Liver (tissue), 9 donors: ENCODE measurements around the gene MED15. TPM values are rescaled to one million over a fixed set of nuclear protein-coding genes. Genes with fewer than 3 reads are reported as not detected.

Experiments
- DNase-seq: peaks from one replicate; pipeline ENCODE4 v3.0.0-alpha.2; 2017; ENCODE audit warnings: low spot score
- H3K27ac ChIP-seq, 2 donors: one replicate each; pipeline ENCODE4 v1.7.0; 2013; ENCODE audit warnings: inconsistent platforms in 2 of 2, low read length in 2 of 2, control low read depth in 1 of 2, low read depth in 1 of 2, mild to moderate bottlenecking in 1 of 2
- H3K27me3 ChIP-seq, 4 donors: one replicate each; pipeline versions ENCODE4 v1.6.1 to v1.7.0; 2013; ENCODE audit warnings: low read length in 3 of 4, inconsistent platforms in 1 of 4, mild to moderate bottlenecking in 1 of 4, moderate library complexity in 1 of 4; ENCODE audit not compliant: control insufficient read depth in 4 of 4, insufficient read depth in 4 of 4
- H3K36me3 ChIP-seq, 4 donors: one replicate each; pipeline versions ENCODE4 v1.6.1 to v1.7.0; 2013; ENCODE audit warnings: low read length in 3 of 4, mild to moderate bottlenecking in 3 of 4, low read depth in 1 of 4, moderate library complexity in 1 of 4; ENCODE audit not compliant: control insufficient read depth in 4 of 4, insufficient read depth in 3 of 4
- H3K4me1 ChIP-seq, 4 donors: one replicate each; pipeline versions ENCODE4 v1.6.1 to v1.7.0; 2013; ENCODE audit warnings: low read length in 3 of 4, mild to moderate bottlenecking in 3 of 4, moderate library complexity in 1 of 4; ENCODE audit not compliant: control insufficient read depth in 4 of 4, insufficient read depth in 4 of 4
- H3K4me3 ChIP-seq, 3 donors: one replicate each; pipeline versions ENCODE4 v1.6.1 to v1.7.0; 2013; ENCODE audit warnings: low read length in 3 of 3, control low read depth in 1 of 3, low read depth in 1 of 3, mild to moderate bottlenecking in 1 of 3
- H3K9ac ChIP-seq, 2 donors: one replicate each; pipeline ENCODE4 v1.7.0; 2013; ENCODE audit warnings: low read length in 2 of 2, mild to moderate bottlenecking in 2 of 2, moderate library complexity in 2 of 2, control low read depth in 1 of 2, low read depth in 1 of 2
- H3K9me3 ChIP-seq, 4 donors: one replicate each; pipeline versions ENCODE4 v1.6.1 to v1.7.0; 2013; ENCODE audit warnings: low read length in 3 of 4; ENCODE audit not compliant: control insufficient read depth in 4 of 4
- ATF3 ChIP-seq: IDR thresholded peaks from 2 replicates; pipeline ENCODE4 v1.6.1; 2016; ENCODE audit warnings: antibody characterized with exemption
- CTCF ChIP-seq: fragments of 150-350 bp; IDR thresholded peaks from 2 replicates; pipeline ENCODE4 v1.5.1; 2017; ENCODE audit warnings: improper control_type of control experiment, low read depth, low read length; ENCODE audit not compliant: missing input control
- EGR1 ChIP-seq, 2 donors: IDR thresholded peaks; 2 replicates each; pipeline ENCODE4 v1.6.1; 2016 to 2018; ENCODE audit warnings: antibody characterized with exemption in 2 of 2, low read depth in 2 of 2
- FOXA1 ChIP-seq: IDR thresholded peaks from 2 replicates; pipeline ENCODE4 v1.6.1; 2016; ENCODE audit warnings: antibody characterized with exemption
- FOXA2 ChIP-seq: IDR thresholded peaks from 2 replicates; pipeline ENCODE4 v1.6.1; 2016; ENCODE audit warnings: antibody characterized with exemption
- GABPA ChIP-seq, 2 donors: IDR thresholded peaks in 1 of 2; conservative IDR thresholded peaks in 1 of 2; 2 replicates each; pipeline ENCODE4 v1.6.1; 2016; ENCODE audit warnings: antibody characterized with exemption in 2 of 2, mild to moderate bottlenecking in 1 of 2, moderate library complexity in 1 of 2
- HNF4A ChIP-seq, 2 donors: conservative IDR thresholded peaks; 2 replicates each; pipeline ENCODE4 v1.6.1; 2016; ENCODE audit warnings: antibody characterized with exemption in 2 of 2, mild to moderate bottlenecking in 2 of 2
- HNF4G ChIP-seq: IDR thresholded peaks from 2 replicates; pipeline ENCODE4 v1.6.1; 2016; ENCODE audit warnings: antibody characterized with exemption
- MAX ChIP-seq: IDR thresholded peaks from 2 replicates; pipeline ENCODE4 v1.6.1; 2016; ENCODE audit warnings: antibody characterized with exemption
- NR2F2 ChIP-seq: IDR thresholded peaks from 2 replicates; pipeline ENCODE4 v1.6.1; 2016; ENCODE audit warnings: antibody characterized with exemption
- RAD21 ChIP-seq, 2 donors: IDR thresholded peaks; 2 replicates each; pipeline ENCODE4 v1.6.1; 2016; ENCODE audit warnings: antibody characterized with exemption in 2 of 2, mild to moderate bottlenecking in 2 of 2
- REST ChIP-seq: IDR thresholded peaks from 2 replicates; pipeline ENCODE4 v1.6.1; 2016; ENCODE audit warnings: antibody characterized with exemption, mild to moderate bottlenecking
- RXRA ChIP-seq, 2 donors: IDR thresholded peaks; 2 replicates each; pipeline ENCODE4 v1.6.1; 2017 to 2018; ENCODE audit warnings: antibody characterized with exemption in 2 of 2, mild to moderate bottlenecking in 1 of 2
- SP1 ChIP-seq: IDR thresholded peaks from 2 replicates; pipeline ENCODE4 v1.6.1; 2018; ENCODE audit warnings: antibody characterized with exemption, mild to moderate bottlenecking
- TAF1 ChIP-seq: conservative IDR thresholded peaks from 2 replicates; pipeline ENCODE4 v1.6.1; 2016; ENCODE audit warnings: antibody characterized with exemption, mild to moderate bottlenecking
- YY1 ChIP-seq: IDR thresholded peaks from 2 replicates; pipeline ENCODE4 v1.6.1; 2016; ENCODE audit warnings: antibody characterized with exemption, mild to moderate bottlenecking
- ZBTB33 ChIP-seq: IDR thresholded peaks from 2 replicates; pipeline ENCODE4 v1.6.1; 2016; ENCODE audit warnings: antibody characterized with exemption
- WGBS: extraction: QIAGEN DNeasy Blood & Tissue Kit; methylation state at CpG from one replicate; pipeline ENCODE4 v1.1.7; 2013; 5-methylcytosine and 5-hydroxymethylcytosine counted together
- polyA plus RNA-seq, 2 donors: library from polyadenylated mRNA; stranded (reverse) in 1 of 2; unstranded in 1 of 2; fragments of 200-250 nt in 1 of 2; fragments of >200 nt in 1 of 2; fragmentation: Nextera tagmentation in 1 of 2; extraction: Ambion mirVana in 1 of 2; gene quantifications; one replicate each; pipeline versions ENCODE4 v1.2.1 to v1.2.3, GENCODE V29; 2013 to 2015
- total RNA-seq, 2 donors: library from RNA; depleted of rRNA; stranded (reverse); fragments of >200 nt; gene quantifications; one replicate each; pipeline ENCODE4 v1.2.3, GENCODE V29; 2014
- donor health status: healthy.
- donor health status: healthy.
- donor health status: healthy.
- donor health status: healthy.
- donor health status: healthy.

Gene MED15
- total and polyA plus RNA-seq, 4 donors, result 9.7 to 28.0 (median 16.2) TPM

GRCh38 chr22:20628081-20628939 is 120.9 kb downstream of the MED15 start:
- no peak for TF ChIP-seq GABPA (IDR thresholded peaks at IDR 0.05 in 1 of 2, conservative IDR thresholded peaks at IDR 0.05 in 1 of 2)
- no peak for TF ChIP-seq SP1
- no peak for TF ChIP-seq ATF3
- no peak for TF ChIP-seq NR2F2
- Histone ChIP-seq H3K4me3 (no peak overlapping the region), H3K27me3 (no peaks in the 10 kb centered on the region), H3K27ac (no peak overlapping the region), H3K4me1 (peaks cover 0 to 2% (median 0%) of the 10 kb centered on the region in 4 donors), H3K9ac (no peak overlapping the region), H3K9me3 (no peaks in the 10 kb centered on the region), H3K36me3 (no peaks in the 10 kb centered on the region)
- WGBS, result 86% methylated on average over 9 of the region's 9 CpGs
- no peak for DNase-seq

- peaks cover 0 to 2% (median 0%) of the 10 kb centered on the region in 4 donors for H3K4me1 ChIP-seq
- H3K27me3 ChIP-seq, result no peaks in the 10 kb centered on the region
- H3K27ac ChIP-seq, result no peak overlapping the region
- WGBS, result 93% methylated on average over 3 of the region's 3 CpGs
- no peaks in the 10 kb centered on the region for H3K9me3 ChIP-seq
- H3K9ac ChIP-seq, result no peak overlapping the region
- TF ChIP-seq FOXA1 (no peak), CTCF (no peak), TAF1 (no peak), HNF4A (conservative IDR thresholded peaks at IDR 0.05) (no peak), GABPA (IDR thresholded peaks at IDR 0.05 in 1 of 2, conservative IDR thresholded peaks at IDR 0.05 in 1 of 2) (no peak), RXRA (IDR thresholded peaks at IDR 0.05) (no peak), YY1 (no peak), NR2F2 (no peak), REST (no peak), ZBTB33 (no peak), FOXA2 (no peak), SP1 (no peak), MAX (no peak), HNF4G (no peak), ATF3 (no peak), EGR1 (IDR thresholded peaks at IDR 0.05; ENCODE audit: low read depth in 2 of 2) (no peak), RAD21 (IDR thresholded peaks at IDR 0.05) (no peak)
- no peaks in the 10 kb centered on the region for H3K36me3 ChIP-seq
- H3K4me3 ChIP-seq, result no peak overlapping the region
- no peak for DNase-seq
Observed at GRCh38 chr22:20629401-20629800, 122.0 kb downstream of the MED15 start.
